T47D (cell line): ENCODE measurements around the gene KATNAL1.

Experiments used
- DNase-seq, 2 experiments: peaks; one replicate each; pipeline versions ENCODE4 v3.0.0 to v3.0.0-alpha.2; 2011 to 2012; ENCODE audit warnings: low read depth in 1 of 2, low spot score in 1 of 2
- JUND ChIP-seq: IDR thresholded peaks from 2 replicates; pipeline ENCODE4 v1.6.1; 2012; ENCODE audit warnings: low read depth
- in situ Hi-C: cut with HindIII; loops from 2 replicates; pipeline ENCODE4 v1.10.0; 2016; ENCODE audit warnings: low sequenced_read_pairs, low pct_unique_long_range_greater_than_20kb

The KATNAL1 gene

GRCh38 chr13:30323524-30323923, 16.2 kb upstream of the KATNAL1 start:
- no peak for TF ChIP-seq JUND
- no peak for DNase-seq
- in situ Hi-C loops = no loop called here

GRCh38 chr13:30322428-30322827, 15.1 kb upstream of the KATNAL1 start:
- in situ Hi-C loops = no loop called here
- TF ChIP-seq JUND = no peak
- DNase-seq = no peak

- no peak for DNase-seq
- TF ChIP-seq JUND = no peak
- in situ Hi-C loops = no loop called here
Observed at GRCh38 chr13:30321256-30321655, 13.9 kb upstream of the KATNAL1 start.

GRCh38 chr13:30319655-30320054, 12.3 kb upstream of the KATNAL1 start:
- TF ChIP-seq JUND = no peak
- DNase-seq = no peak
- in situ Hi-C loops = no loop called here

- no peak for TF ChIP-seq JUND
- peak; percentile 4 to 33 for DNase-seq
- in situ Hi-C loops = no loop called here
Observed at GRCh38 chr13:30319130-30319529, 11.8 kb upstream of the KATNAL1 start.

GRCh38 chr13:30318026-30318425, 10.7 kb upstream of the KATNAL1 start:
- TF ChIP-seq JUND = no peak
- in situ Hi-C loops = no loop called here
- no peak for DNase-seq

- in situ Hi-C loops = no loop called here
- DNase-seq = no peak
Observed at GRCh38 chr13:30314562-30314961, 7.2 kb upstream of the KATNAL1 start.

GRCh38 chr13:30314069-30314468, 6.7 kb upstream of the KATNAL1 start:
- in situ Hi-C loops = no loop called here
- no peak for DNase-seq
- no peak for TF ChIP-seq JUND

More at GRCh38 chr13:30314562-30314961, 7.2 kb upstream of the KATNAL1 start:
- no peak for TF ChIP-seq JUND

- in situ Hi-C loops = no loop called here
- DNase-seq = no peak
Observed at GRCh38 chr13:30313311-30313710, 6.0 kb upstream of the KATNAL1 start.

GRCh38 chr13:30312904-30313303, 5.6 kb upstream of the KATNAL1 start:
- DNase-seq = no peak
- in situ Hi-C loops = no loop called here
- no peak for TF ChIP-seq JUND

More at GRCh38 chr13:30313311-30313710, 6.0 kb upstream of the KATNAL1 start:
- no peak for TF ChIP-seq JUND

GRCh38 chr13:30308548-30308947, 1.2 kb upstream of the KATNAL1 start:
- TF ChIP-seq JUND = no peak
- in situ Hi-C loops = no loop called here
- no peak for DNase-seq

GRCh38 chr13:30307971-30308290, 580 bp upstream of the KATNAL1 start:
- TF ChIP-seq JUND = no peak
- in situ Hi-C loops = no loop called here
- no peak for DNase-seq

GRCh38 chr13:30306762-30307193, 573 bp downstream of the KATNAL1 start:
- in situ Hi-C loops = no loop called here
- peak; percentile 67 to 90 for DNase-seq
- no peak for TF ChIP-seq JUND

- in situ Hi-C loops = no loop called here
- DNase-seq = no peak
- no peak for TF ChIP-seq JUND
Observed at GRCh38 chr13:30305456-30305970, 1.8 kb downstream of the KATNAL1 start.
